GM21528 (cell line): ENCODE measurements around the gene MAN2A2.
A peak's percentile ranks its signal among the peaks of the same experiment; 100 is the strongest.

Source experiments
- ATAC-seq: cut with Tn5 transposase; IDR thresholded peaks from one replicate; pipeline ENCODE4 v1.9.1; 2021; ENCODE audit warnings: mild to moderate bottlenecking, moderate library complexity; ENCODE audit not compliant: unreplicated experiment, low FRiP score

Gene MAN2A2

GRCh38 chr15:90936823-90937222, 33.7 kb downstream of the MAN2A2 start:
- no peak for ATAC-seq

- no peak for ATAC-seq
These were observed 35.2 kb downstream of the MAN2A2 start for GRCh38 chr15:90938261-90938660.

GRCh38 chr15:90939756-90940155, 36.7 kb downstream of the MAN2A2 start:
- no peak for ATAC-seq

DNA sequence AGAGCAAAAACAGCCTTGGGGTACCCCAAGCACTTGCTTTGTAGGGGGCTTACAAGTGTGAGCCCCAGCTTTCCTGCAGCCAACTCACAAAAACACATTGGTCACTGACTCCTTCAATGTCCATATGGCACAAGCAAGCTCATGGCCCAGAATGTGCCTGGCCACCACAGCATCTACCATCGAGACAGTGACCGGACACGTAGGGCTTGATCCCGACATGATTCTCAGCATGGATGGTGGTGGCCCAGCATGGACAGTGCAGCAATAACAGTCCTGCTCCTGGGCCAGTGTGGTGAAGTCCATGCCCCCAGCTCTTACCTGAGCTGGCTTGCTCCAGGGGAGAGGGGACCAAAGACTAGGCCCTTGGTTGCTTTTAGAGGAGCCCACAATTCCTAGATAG, 37.9 kb downstream of the MAN2A2 start:
- ATAC-seq, result no peak

DNA sequence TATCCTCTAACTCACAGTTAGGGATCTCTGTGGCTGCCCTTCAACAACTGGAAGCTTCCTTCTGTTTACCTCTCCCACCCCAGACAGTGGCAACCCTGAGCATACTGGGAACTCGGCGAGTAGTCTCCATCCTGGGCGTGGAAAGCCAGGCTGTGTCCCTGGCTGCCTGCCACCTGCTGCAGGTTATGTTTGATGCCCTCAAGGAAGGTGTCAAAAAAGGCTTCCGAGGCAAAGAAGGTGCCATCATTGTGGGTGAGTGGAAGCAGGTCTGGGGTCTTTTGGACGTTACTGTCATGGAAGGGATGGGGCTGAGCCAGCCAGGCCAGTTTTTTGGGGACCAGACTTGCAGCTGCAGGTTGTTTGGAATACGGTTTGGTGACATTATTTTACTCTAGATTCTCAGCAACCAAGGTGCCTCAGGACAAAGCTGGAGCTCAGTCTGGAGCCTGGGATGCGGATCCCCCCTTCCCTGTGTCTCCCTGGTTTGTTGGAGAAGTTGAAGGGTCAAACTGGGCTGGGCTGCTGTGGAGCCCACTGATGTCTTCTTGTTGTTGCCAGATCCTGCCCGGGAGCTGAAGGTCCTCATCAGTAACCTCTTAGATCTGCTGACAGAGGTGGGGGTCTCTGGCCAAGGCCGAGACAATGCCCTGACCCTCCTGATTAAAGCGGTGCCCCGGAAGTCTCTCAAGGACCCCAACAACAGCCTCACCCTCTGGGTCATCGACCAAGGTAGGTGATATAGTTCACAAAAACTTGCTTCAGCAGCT, 39.4 kb downstream of the MAN2A2 start:
- no peak for ATAC-seq

- ATAC-seq, result no peak
These were observed 42.0 kb downstream of the MAN2A2 start for GRCh38 chr15:90945091-90945490.

DNA sequence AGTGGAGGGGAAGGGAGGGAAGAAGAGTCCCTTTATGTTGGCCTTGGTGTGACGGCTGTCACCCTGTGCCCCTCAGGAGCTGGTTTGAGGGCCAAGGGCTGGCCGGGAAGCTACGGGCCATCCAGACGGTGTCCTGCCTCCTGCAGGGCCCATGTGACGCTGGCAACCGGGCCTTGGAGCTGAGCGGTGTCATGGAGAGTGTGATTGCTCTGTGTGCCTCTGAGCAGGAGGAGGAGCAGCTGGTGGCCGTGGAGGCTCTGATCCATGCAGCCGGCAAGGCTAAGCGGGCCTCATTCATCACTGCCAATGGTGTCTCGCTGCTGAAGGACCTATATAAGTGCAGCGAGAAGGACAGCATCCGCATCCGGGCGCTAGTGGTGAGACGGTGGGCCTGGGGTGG, 43.4 kb downstream of the MAN2A2 start:
- ATAC-seq, result no peak

DNA sequence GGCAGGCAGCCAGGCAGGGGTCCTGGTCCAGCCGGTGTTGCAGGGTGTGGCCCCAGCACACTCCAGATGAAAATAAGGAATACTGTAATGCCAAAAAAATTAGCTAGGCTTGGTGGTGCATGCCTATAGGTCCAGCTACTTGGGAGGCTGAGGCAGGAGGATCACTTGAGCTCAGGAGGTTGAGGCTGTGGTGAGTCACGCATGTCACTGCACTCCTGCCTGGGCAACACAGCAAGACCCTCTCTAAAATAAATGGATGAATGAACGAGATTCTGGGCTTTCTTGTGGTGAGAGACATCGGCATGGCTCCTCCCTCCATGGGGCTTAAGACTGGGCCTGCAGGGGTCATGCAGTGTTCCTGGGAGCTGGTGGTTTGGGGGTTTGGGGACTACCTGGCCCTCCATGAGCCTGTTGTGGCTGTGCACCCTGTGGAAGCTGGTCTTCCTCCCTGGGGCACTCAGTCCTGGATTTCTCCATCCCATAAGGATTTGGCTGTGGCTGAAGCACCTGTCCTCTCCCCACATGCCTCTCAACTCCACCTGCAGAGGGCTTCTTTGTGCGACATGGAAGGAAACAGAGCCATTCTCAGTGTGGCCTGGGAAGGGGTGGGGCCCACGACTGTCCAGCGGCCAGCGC, 44.0 kb downstream of the MAN2A2 start:
- no peak for ATAC-seq

GRCh38 chr15:90947577-90948357, 44.7 kb downstream of the MAN2A2 start:
- no peak for ATAC-seq

DNA sequence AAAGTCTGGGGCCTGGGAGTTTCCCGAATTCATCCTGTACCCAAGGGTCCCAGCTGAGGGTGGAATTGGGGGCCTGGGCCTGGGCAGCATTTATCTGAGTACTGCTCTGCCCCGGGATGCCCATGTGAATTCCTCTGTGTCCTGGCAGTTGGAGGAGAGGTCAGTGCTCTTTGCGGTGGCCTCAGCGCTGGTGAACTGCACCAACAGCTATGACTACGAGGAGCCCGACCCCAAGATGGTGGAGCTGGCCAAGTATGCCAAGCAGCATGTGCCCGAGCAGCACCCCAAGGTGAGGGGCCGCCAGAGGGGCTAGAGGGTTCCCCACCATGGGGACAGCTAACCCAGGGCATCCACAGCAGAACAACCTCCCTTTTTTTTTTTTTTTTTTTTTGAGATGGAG, 45.4 kb downstream of the MAN2A2 start:
- ATAC-seq, result no peak

GRCh38 chr15:90949979-90950675, 47.0 kb downstream of the MAN2A2 start:
- ATAC-seq, result no peak

DNA sequence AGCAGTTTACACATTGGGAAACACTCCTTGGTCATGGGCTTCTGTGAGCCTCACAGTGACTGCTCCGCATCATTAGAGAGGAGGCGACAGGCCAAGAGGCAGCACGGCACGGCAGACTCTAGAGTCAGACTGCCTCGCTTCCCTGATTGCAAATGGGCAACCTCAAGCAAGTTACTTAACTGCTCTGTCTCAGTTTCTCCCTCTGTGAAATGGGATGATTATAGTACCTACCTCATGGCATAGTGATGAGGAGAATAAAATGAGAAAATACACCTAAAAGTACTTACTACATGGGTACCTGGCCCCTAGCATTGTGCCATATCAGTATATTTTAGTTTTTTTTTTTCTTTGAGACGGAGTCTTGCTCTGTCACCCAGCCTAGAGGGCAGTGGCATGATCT, 47.6 kb downstream of the MAN2A2 start:
- ATAC-seq, result no peak

- no peak for ATAC-seq
These were observed 50.0 kb downstream of the MAN2A2 start for GRCh38 chr15:90952901-90953677.

- ATAC-seq, result no peak
These were observed 51.0 kb downstream of the MAN2A2 start for GRCh38 chr15:90953947-90954711.

DNA sequence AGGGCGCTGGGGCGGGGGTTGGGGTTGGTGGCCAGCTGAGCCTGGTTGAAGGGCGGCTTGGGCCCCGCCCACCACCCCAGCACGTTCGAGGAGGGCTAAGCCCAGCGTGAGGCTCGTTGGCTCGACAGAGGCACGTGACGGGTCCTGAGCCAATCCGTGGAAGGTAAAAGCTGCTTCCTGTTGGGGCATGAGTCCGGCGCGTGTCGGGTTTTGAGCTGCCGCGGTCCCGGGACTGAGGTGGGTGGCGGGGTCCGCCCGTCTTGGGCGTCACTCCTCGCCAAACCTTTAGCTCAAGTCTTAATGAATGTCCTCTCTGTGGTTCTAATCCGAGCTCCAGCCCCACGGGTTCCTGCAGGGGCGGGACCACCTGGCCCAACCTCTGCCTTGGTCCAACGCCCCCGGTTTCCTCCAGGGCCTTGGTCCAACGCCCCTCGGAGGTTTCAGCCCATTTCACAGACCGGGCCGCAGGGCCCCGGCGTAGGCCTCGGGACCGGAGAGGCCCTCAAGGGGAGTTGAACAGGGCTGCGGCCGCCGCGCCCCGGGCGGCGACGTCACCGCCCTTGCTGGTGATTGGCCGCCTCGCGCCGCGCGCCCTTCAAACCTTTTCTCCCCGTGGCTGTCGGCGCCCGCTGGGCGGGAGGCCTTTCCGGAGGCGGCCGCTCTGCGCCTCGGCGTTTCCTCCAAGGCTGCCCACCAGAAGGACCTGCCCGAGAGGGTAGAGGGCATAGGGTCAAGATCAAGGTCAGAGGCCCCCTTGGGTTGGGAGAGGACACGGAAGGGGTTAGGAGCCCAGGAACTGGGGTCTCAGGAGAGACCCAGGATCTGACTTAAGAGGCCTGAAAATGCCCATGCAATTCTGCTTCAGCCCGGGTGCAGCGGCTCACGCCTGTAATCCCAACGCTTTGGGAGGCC, 51.9 kb downstream of the MAN2A2 start, which contains the start of gene RCCD1:
TSS of gene RCCD1 (plus strand) at position 173 of the 912 bp plus-strand sequence. CDS start 1,851 bp downstream, outside the sequence.
- ATAC-seq, result peak; percentile 94

- ATAC-seq, result no peak
These were observed 52.6 kb downstream of the MAN2A2 start for GRCh38 chr15:90955624-90956273.

DNA sequence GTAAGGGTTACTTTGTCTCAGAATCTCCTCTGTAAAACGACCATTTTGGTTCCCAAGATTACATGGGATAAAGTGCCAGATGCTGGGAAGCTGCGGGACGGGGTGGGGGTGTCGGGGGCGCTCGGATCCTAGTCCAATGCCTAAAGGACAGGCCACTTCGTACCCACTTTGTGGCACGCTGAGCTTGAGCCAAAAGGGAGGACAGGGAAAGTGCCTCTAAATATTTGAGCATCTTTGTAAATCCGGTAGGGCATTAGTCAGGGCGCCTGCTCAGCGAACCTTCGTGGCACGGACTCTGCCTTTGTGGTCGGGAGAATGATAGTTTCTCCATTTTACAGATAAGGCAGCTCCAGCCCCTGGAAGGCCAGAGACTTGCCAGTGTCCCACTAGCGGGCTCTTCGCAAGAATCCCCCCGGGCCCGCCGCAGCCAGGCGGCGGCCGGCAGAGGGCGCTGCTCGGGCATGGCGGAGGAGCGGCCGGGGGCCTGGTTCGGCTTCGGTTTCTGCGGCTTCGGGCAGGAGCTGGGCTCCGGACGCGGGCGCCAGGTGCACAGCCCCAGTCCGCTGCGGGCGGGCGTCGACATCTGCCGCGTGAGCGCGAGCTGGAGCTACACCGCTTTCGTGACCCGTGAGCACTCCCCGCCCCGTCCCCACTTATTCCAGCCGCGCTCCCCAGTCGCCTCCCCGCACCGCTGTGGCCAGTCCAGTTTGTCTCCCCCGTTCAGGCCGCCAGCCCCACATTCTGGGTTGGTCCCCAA, 53.4 kb downstream of the MAN2A2 start:
- ATAC-seq, result no peak
